K562 (cell line): ENCODE measurements around the gene GNB2. TPM values are rescaled to one million over a fixed set of nuclear protein-coding genes. Genes with fewer than 3 reads are reported as not detected.
A peak's percentile ranks its signal among the peaks of the same experiment; 100 is the strongest.

Source experiments
- ATAC-seq: fragments of 200-7000 bp; cut with Tn5 transposase; 3 replicates; pipeline ENCODE4 v1.9.1; 2020; ENCODE audit warnings: moderate library complexity
- BruUV-seq: library from RNA; stranded (reverse); fragments of 400-500 nt; replicated peaks from 2 replicates; lab custom pipeline; 2021; lab: Mats Ljungman, UMichigan
- CTCF ChIA-PET: fragments of 300-600 bp; formaldehyde crosslinking; extraction: SDS; loops from one replicate; lab custom pipeline; 2021; ENCODE audit warnings: low intra/inter-chr PET ratio; lab: Yijun Ruan, JAX
- POLR2A ChIA-PET: fragments of 300-600, 350-650 bp; sonication (Branson Sonifier 250); formaldehyde crosslinking; extraction: SDS; loops from one replicate; lab custom pipeline; 2021; ENCODE audit warnings: antibody characterized with exemption, inconsistent platforms; lab: Yijun Ruan, JAX
- DNase-seq, 4 experiments: peaks; one replicate each; pipeline versions ENCODE4 v3.0.0 to v3.0.0-alpha.2; 2011 to 2018; ENCODE audit warnings: low spot score in 3 of 4, mixed read lengths in 3 of 4; ENCODE audit errors: extremely low read depth in 1 of 4
- FAIRE-seq: peaks from 2 replicates; lab custom pipeline; 2011; peaks lifted over from hg19 to GRCh38; lab: Jason Lieb, UNC
- H2AFZ ChIP-seq: 2 replicates; pipeline ENCODE4 v1.6.0; 2011; ENCODE audit warnings: low read depth, low read length, control low read depth, inconsistent platforms
- H3K27ac ChIP-seq: fragments of 200-600 bp; 3 replicates; pipeline ENCODE4 v1.8.0; 2011; ENCODE audit warnings: low read depth, mild to moderate bottlenecking, control low read depth, inconsistent platforms, low read length, moderate library complexity, mixed read lengths; ENCODE audit errors: extremely low read depth
- H3K27me3 ChIP-seq, 2 experiments: fragments of 300-600 bp in 1 of 2; 2 replicates in 1 of 2; 3 replicates in 1 of 2; pipeline versions ENCODE4 v1.6.0 to v1.8.0; 2011; ENCODE audit warnings: inconsistent platforms in 2 of 2, low read length in 2 of 2, mild to moderate bottlenecking in 1 of 2, mixed read lengths in 1 of 2, moderate library complexity in 1 of 2; ENCODE audit not compliant: control insufficient read depth in 2 of 2, insufficient read depth in 2 of 2
- H3K36me3 ChIP-seq: fragments of 300-600 bp; 3 replicates; pipeline ENCODE4 v1.8.0; 2011; ENCODE audit warnings: mild to moderate bottlenecking, low read length, inconsistent platforms; ENCODE audit not compliant: control insufficient read depth, insufficient read depth
- H3K4me1 ChIP-seq, 2 experiments: fragments of 200-600 bp in 1 of 2; replicated peaks in 1 of 2; 2 replicates in 1 of 2; 3 replicates in 1 of 2; pipeline versions ENCODE4 v1.5.1 to v1.8.0; 2011; ENCODE audit warnings: inconsistent platforms in 2 of 2, low read length in 2 of 2, mild to moderate bottlenecking in 1 of 2, mixed read lengths in 1 of 2, moderate library complexity in 1 of 2; ENCODE audit not compliant: control insufficient read depth in 2 of 2, insufficient read depth in 2 of 2
- H3K4me2 ChIP-seq: 2 replicates; pipeline ENCODE4 v1.6.1; 2011; ENCODE audit warnings: low read length, control low read depth, inconsistent platforms, mixed read lengths; ENCODE audit not compliant: insufficient read depth
- H3K4me3 ChIP-seq: fragments of 200-600 bp; sonication (generic), shearing (Covaris generic); 2 replicates; pipeline ENCODE4 v1.5.1; 2016; ENCODE audit warnings: control low read depth, inconsistent platforms
- H3K79me2 ChIP-seq: fragments of 200-600 bp; 3 replicates; pipeline ENCODE4 v1.8.0; 2011; ENCODE audit warnings: low read length, inconsistent platforms; ENCODE audit not compliant: control insufficient read depth, insufficient read depth
- H3K9ac ChIP-seq, 2 experiments: 2 replicates each; pipeline versions ENCODE4 v1.6.0 to v1.6.1; 2011; ENCODE audit warnings: low read depth in 2 of 2, low read length in 2 of 2, control low read depth in 1 of 2, inconsistent platforms in 1 of 2, mild to moderate bottlenecking in 1 of 2, mixed read lengths in 1 of 2; ENCODE audit not compliant: insufficient read depth in 1 of 2
- H3K9me1 ChIP-seq: one replicate; pipeline ENCODE4 v1.6.0; 2011; ENCODE audit warnings: inconsistent platforms, mild to moderate bottlenecking, low read length, moderate library complexity; ENCODE audit not compliant: control insufficient read depth, insufficient read depth
- H3K9me3 ChIP-seq: replicated peaks from 2 replicates; pipeline ENCODE4 v1.5.1; 2011; ENCODE audit warnings: low read depth, low read length, inconsistent platforms; ENCODE audit not compliant: control insufficient read depth, insufficient read depth
- H4K20me1 ChIP-seq: replicated peaks from 2 replicates; pipeline ENCODE4 v1.6.1; 2011; ENCODE audit warnings: low read length, inconsistent platforms, mixed read lengths; ENCODE audit not compliant: control insufficient read depth, insufficient read depth
- CAMTA2 ChIP-seq: fragments of 250-450 bp; sonication (Bioruptor Pico); conservative IDR thresholded peaks from 2 replicates; pipeline ENCODE4 v1.5.1; 2022
- CHD1 ChIP-seq: fragments of 200-600 bp; sonication (generic); IDR thresholded peaks from one replicate; pipeline ENCODE4 v1.6.1; 2012; ENCODE audit warnings: mild to moderate bottlenecking, moderate library complexity, low read length, inconsistent platforms
- CHD2 ChIP-seq: IDR thresholded peaks from 2 replicates; pipeline ENCODE4 v1.6.1; 2011; ENCODE audit warnings: low read depth, low read length
- EGR1 ChIP-seq: fragments of 450-650 bp; conservative IDR thresholded peaks from 2 replicates; pipeline ENCODE4 v1.6.1; 2017; ENCODE audit warnings: mild to moderate bottlenecking
- HBP1 ChIP-seq: fragments of 450-650 bp; formaldehyde crosslinking; IDR thresholded peaks from 2 replicates; pipeline ENCODE4 v1.4.0; 2022; ENCODE audit warnings: missing genetic modification characterization
- MTA1 ChIP-seq: fragments of 450-650 bp; IDR thresholded peaks from 2 replicates; pipeline ENCODE4 v1.6.1; 2017; ENCODE audit warnings: borderline replicate concordance
- MYNN ChIP-seq, 2 experiments: sonication (generic); formaldehyde crosslinking in 1 of 2; IDR thresholded peaks; 2 replicates each; pipeline versions ENCODE4 v1.5.0 to v1.6.1; 2016 to 2020; ENCODE audit warnings: antibody characterized with exemption in 1 of 2, missing genetic modification reagents in 1 of 2
- PHF8 ChIP-seq: fragments of 200-600 bp; sonication (generic); IDR thresholded peaks from 2 replicates; pipeline ENCODE4 v1.6.1; 2012; ENCODE audit warnings: mixed run types, mild to moderate bottlenecking, inconsistent platforms, low read length, moderate library complexity, borderline replicate concordance
- POLR2A ChIP-seq: fragments of 450-650 bp; conservative IDR thresholded peaks from 2 replicates; pipeline ENCODE4 v1.6.1; 2016
- RBFOX2 ChIP-seq: fragments of 200-400 bp; formaldehyde crosslinking; IDR thresholded peaks from 2 replicates; pipeline ENCODE4 v1.6.1; 2017; ENCODE audit warnings: low read depth, mild to moderate bottlenecking, low read length, moderate library complexity
- RUNX1 ChIP-seq: sonication (generic); IDR thresholded peaks from 2 replicates; pipeline ENCODE4 v1.6.1; 2016; ENCODE audit warnings: antibody characterized with exemption, low read depth
- SREBF2 ChIP-seq: sonication (generic); formaldehyde crosslinking; IDR thresholded peaks from 2 replicates; pipeline ENCODE4 v1.4.0; 2020; ENCODE audit warnings: mild to moderate bottlenecking, missing genetic modification reagents
- SUPT5H ChIP-seq: fragments of 450-650 bp; IDR thresholded peaks from 2 replicates; pipeline ENCODE4 v1.6.1; 2016
- THAP7 ChIP-seq: fragments of 250-450 bp; sonication (Bioruptor Pico); IDR thresholded peaks from 2 replicates; pipeline ENCODE4 v1.5.0; 2021
- VEZF1 ChIP-seq: fragments of 200-800 bp; sonication (Bioruptor generic); IDR thresholded peaks from 2 replicates; pipeline ENCODE4 v1.6.1; 2017; ENCODE audit warnings: missing genetic modification characterization, missing compliant biosample characterization
- XRCC4 ChIP-seq: IDR thresholded peaks from one replicate; pipeline ENCODE4 v1.6.1; 2011; ENCODE audit not compliant: insufficient read depth, insufficient read length; ENCODE audit errors: extremely low read depth
- ZNF12 ChIP-seq: sonication (generic); formaldehyde crosslinking; IDR thresholded peaks from 2 replicates; pipeline ENCODE4 v1.4.0; 2020; ENCODE audit warnings: mild to moderate bottlenecking, missing genetic modification reagents
- ZNF384 ChIP-seq: IDR thresholded peaks from 2 replicates; pipeline ENCODE4 v1.6.1; 2012; ENCODE audit warnings: low read depth, low read length, improper control_type of control experiment
- ZNF764 ChIP-seq: fragments of 250-450 bp; sonication (Bioruptor Pico); IDR thresholded peaks from 2 replicates; pipeline ENCODE4 v1.4.0; 2020; ENCODE audit warnings: low read depth, mild to moderate bottlenecking, moderate library complexity
- ZNF830 ChIP-seq: fragments of 250-450 bp; sonication (Bioruptor Pico); IDR thresholded peaks from 2 replicates; pipeline ENCODE4 v1.5.0; 2021; ENCODE audit warnings: mild to moderate bottlenecking
- WGBS: fragments of 100-300 bp; shearing (Covaris generic); methylation state at CpG from one replicate; pipeline ENCODE4 v1.1.6; 2016; ENCODE audit warnings: low coverage, mixed read lengths; ENCODE audit not compliant: insufficient coverage; ENCODE audit errors: missing lambda C conversion rate; 5-methylcytosine and 5-hydroxymethylcytosine counted together
- in situ Hi-C: fragments of 300-500 bp; cut with MboI; formaldehyde crosslinking; loops from 4 replicates; pipeline ENCODE4 v1.15.0; 2018; ENCODE audit warnings: inconsistent platforms, mixed read lengths
- intact Hi-C: fragments of 100-400 bp; cut with micrococcal nuclease; formaldehyde crosslinking; loops from 2 replicates; pipeline ENCODE4 v1.14.2; 2022
- polyA plus RNA-seq, 8 experiments: library from polyadenylated mRNA; depleted of rRNA in 4 of 8; stranded (reverse) in 5 of 8; unstranded in 3 of 8; fragments of >200 nt; fragmentation: Nextera tagmentation in 2 of 8; fragmentation: Illumina TruSeq in 1 of 8; extraction: Ambion mirVana in 2 of 8; extraction: Trizol in 1 of 8; gene quantifications; 2 replicates each; pipeline versions ENCODE4 v1.2.1 to v1.2.3, GENCODE V29; 2011 to 2014; ENCODE audit warnings: inconsistent platforms in 1 of 8, missing spikeins in 1 of 8
- total RNA-seq, 7 experiments: library from RNA; depleted of rRNA in 6 of 7; stranded (reverse); fragments of >200 nt in 6 of 7; fragmentation: Illumina TruSeq in 2 of 7; extraction: Trizol in 2 of 7; gene quantifications; 2 replicates each; pipeline versions ENCODE4 v1.2.1 to v1.2.3, GENCODE V29; 2011 to 2021; ENCODE audit warnings: low replicate concordance in 1 of 7

The GNB2 gene
- total and polyA plus RNA-seq, 9 of the 15 experiments (the other 6 are each of a cell fraction or from before 2014, with no cell fraction given): 0.65 to 320 (median 104) TPM

- Histone ChIP-seq H3K27me3 (no peaks in the 10 kb centered on the region), H4K20me1 (peaks cover 22% of the 10 kb centered on the region; the same call in 1 of the 2 replicates), H3K4me3 (no peak overlapping the region), H3K27ac (peak overlapping the region; percentile 20; the same call in 1 of the 3 replicates), H3K9ac (peak overlapping the region in 1 of 2 experiments; percentile 86; a peak in 2 of 4 replicates), H2AFZ (no peak overlapping the region), H3K4me1 (peaks cover 4 to 90% of the 10 kb centered on the region in 2 experiments), H3K4me2 (no peak overlapping the region), H3K36me3 (peaks cover 95% of the 10 kb centered on the region; the same call in 2 of the 3 replicates), H3K79me2 (peaks cover 25% of the 10 kb centered on the region), H3K9me1 (no peaks in the 10 kb centered on the region), H3K9me3 (no peaks in the 10 kb centered on the region)
- FAIRE-seq: no peak
- POLR2A ChIA-PET: interaction anchor here (0.6 to 2.4 kb wide), 14 partner anchors 10 to 252 kb away, joined by 3 to 16 read pairs (median 4); partner anchors contain the start of genes MOSPD3 and ZCWPW1
- BruUV-seq: no TSS peak
- CTCF ChIA-PET: interaction anchor here (0.6 kb wide), 1 partner anchor 67 kb away, joined by 3 read pairs; no protein-coding TSS in a partner anchor
- WGBS: 85% methylated on average over 17 of the region's 18 CpGs
- in situ Hi-C loops (no loop called here), intact Hi-C loops (no loop called here)
- peak in 2 of 4 experiments; percentile 33 to 50 for DNase-seq
- peak; percentile 14 for ATAC-seq
- TF ChIP-seq ZNF384 (peak; percentile 53; the same call in 1 of the 2 replicates), POLR2A (peak; percentile 65), CAMTA2 (CRISPR knock-in tag) (0 out of 2 replicates have a peak, but pooled peaks have one; percentile 21), PHF8 (0 out of 2 replicates have a peak, but pooled peaks have one; percentile 12), EGR1 (peak; percentile 60), CHD2 (0 out of 2 replicates have a peak, but pooled peaks have one; percentile 24), SREBF2 (CRISPR knock-in tag) (no peak), RBFOX2 (peak; percentile 63), CHD1 (no peak), XRCC4 (no peak), MTA1 (0 out of 2 replicates have a peak, but pooled peaks have one; percentile 61), SUPT5H (peak; percentile 58; the same call in 1 of the 2 replicates), ZNF764 (CRISPR knock-in tag) (0 out of 2 replicates have a peak, but pooled peaks have one; percentile 20), THAP7 (CRISPR knock-in tag) (no peak), ZNF830 (CRISPR knock-in tag) (0 out of 2 replicates have a peak, but pooled peaks have one; percentile 12), MYNN (IDR thresholded peaks at IDR 0.05) (0 out of 2 replicates have a peak, but pooled peaks have one; percentile 9), MYNN (CRISPR knock-in tag; IDR thresholded peaks at IDR 0.05) (no peak), HBP1 (0 out of 2 replicates have a peak, but pooled peaks have one; percentile 2), VEZF1 (peak; percentile 5; the same call in 1 of the 2 replicates), ZNF12 (no peak), RUNX1 (0 out of 2 replicates have a peak, but pooled peaks have one; percentile 14)
Measured at GRCh38 chr7:100680576-100681271, 7.2 kb downstream of the GNB2 start.
